ENCODE data around the gene ECHDC3.

DNA sequence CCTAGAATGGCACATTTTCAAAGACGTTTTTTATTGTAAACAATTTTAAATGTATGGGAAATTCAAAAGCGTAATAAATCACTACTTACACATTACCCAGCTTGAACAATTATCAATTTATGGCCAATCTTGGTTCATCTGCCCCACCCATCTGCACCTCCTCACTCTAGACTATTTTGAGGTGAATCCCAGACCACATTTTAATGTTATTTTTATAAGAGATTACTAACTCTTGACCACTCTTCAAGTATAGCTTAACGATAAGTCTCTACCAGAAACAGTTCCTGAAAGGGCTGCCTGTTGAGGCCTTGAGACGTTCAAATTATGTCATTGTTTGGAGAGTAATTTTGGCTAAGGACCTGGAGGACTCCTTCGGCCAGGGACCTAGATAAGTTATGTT is 33.2 kb downstream of the ECHDC3 start:
- no peak for TF ChIP-seq CEBPB (IDR thresholded peaks at IDR 0.05; ENCODE audit: low read depth, low read length)
- TF ChIP-seq, protein P1, sequence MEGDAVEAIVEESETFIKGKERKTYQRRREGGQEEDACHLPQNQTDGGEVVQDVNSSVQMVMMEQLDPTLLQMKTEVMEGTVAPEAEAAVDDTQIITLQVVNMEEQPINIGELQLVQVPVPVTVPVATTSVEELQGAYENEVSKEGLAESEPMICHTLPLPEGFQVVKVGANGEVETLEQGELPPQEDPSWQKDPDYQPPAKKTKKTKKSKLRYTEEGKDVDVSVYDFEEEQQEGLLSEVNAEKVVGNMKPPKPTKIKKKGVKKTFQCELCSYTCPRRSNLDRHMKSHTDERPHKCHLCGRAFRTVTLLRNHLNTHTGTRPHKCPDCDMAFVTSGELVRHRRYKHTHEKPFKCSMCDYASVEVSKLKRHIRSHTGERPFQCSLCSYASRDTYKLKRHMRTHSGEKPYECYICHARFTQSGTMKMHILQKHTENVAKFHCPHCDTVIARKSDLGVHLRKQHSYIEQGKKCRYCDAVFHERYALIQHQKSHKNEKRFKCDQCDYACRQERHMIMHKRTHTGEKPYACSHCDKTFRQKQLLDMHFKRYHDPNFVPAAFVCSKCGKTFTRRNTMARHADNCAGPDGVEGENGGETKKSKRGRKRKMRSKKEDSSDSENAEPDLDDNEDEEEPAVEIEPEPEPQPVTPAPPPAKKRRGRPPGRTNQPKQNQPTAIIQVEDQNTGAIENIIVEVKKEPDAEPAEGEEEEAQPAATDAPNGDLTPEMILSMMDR (IDR thresholded peaks at IDR 0.05; ENCODE audit: control extremely low read depth in 1 of 3, insufficient read depth in 1 of 3, low read depth in 1 of 3, low read length in 3 of 3) = no peak
- TF ChIP-seq POLR2A (IDR thresholded peaks at IDR 0.05; ENCODE audit: control extremely low read depth in 1 of 2, low read depth in 2 of 2, low read length in 2 of 2) = no peak
- TF ChIP-seq, protein P2, sequence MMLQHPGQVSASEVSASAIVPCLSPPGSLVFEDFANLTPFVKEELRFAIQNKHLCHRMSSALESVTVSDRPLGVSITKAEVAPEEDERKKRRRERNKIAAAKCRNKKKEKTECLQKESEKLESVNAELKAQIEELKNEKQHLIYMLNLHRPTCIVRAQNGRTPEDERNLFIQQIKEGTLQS (IDR thresholded peaks at IDR 0.05; ENCODE audit: insufficient read depth, low read depth, low read length) = no peak
- TF ChIP-seq POLR2AphosphoS5 (IDR thresholded peaks at IDR 0.05; ENCODE audit: low read depth, low read length) = no peak
- no peak for TF ChIP-seq SIRT6 (IDR thresholded peaks at IDR 0.05; ENCODE audit: low read length)
- TF ChIP-seq GTF2F1 (IDR thresholded peaks at IDR 0.05; ENCODE audit: borderline replicate concordance, low read depth, low read length) = no peak
- TF ChIP-seq KDM1A (IDR thresholded peaks at IDR 0.05; ENCODE audit: borderline replicate concordance, low read length) = no peak
- TF ChIP-seq RFX5 (IDR thresholded peaks at IDR 0.05; ENCODE audit: borderline replicate concordance, low read depth, low read length) = no peak
- no peak for TF ChIP-seq SRF (IDR thresholded peaks at IDR 0.05; ENCODE audit: low read depth, low read length)

Measured in H1 (cell line).